ENCODE results near the gene SMAD2.
"Not testable (repeated sequence)": the region's sequence is repeated elsewhere in the genome, so short reads cannot be mapped to it uniquely, and the experiment has no call there.

Gene SMAD2

DNA sequence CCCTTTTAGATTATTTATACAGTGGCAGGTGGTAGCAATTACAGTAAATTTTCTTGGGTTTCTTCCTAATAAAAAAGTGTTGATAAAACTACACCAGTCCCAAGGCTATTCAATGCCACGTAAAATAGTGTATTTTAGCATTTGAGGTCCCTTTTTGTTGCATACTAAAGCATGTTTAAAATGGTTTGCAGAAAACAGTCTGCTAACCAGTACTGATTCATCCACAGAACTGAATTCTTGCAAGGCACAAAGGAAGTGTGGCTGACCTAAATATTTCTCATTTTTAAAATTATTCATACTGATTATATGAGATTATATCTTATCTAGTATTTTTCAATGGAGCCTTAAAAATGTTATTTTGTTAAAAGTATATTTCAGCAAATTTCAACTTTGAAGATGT is 98.1 kb downstream of the SMAD2 start:
- DNase-seq = no peak

DNA sequence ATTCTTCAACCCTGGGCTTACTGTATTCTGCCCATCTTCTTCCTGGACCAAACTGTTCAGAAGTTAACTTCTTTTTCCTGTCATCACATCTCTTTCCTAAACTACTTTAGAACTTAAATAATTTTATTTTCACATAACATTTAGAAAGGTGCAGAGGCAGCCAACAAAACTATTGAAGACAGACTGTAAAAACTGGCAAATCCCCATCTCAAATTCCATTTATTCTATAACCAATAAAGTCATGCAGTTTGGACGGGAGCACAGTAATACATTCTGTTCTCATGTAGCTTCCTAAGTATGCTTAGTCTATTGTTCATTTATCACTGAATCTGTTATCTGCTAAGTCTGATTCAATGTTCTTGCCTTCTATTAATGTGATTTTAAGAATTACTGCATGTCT is 99.1 kb downstream of the SMAD2 start:
- no peak for DNase-seq

DNA sequence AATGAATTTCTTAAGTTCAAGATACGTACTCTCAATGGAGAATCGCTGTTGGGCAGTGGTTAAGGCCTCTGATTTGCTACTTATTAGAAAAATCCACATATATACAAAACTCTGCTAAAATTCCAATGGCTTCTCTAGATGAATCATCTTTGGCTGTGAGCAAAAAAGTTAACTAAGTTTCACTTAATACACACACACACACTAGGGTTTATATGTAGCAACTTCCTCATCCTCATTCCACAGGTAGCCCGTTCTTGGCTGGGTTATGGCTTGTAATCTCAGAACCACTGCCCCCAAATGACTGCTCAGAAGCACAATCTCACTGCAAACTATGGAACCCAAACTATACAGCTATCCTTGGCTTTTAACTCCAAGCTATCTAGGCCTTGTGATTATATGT is 99.7 kb downstream of the SMAD2 start:
- no peak for DNase-seq

DNA sequence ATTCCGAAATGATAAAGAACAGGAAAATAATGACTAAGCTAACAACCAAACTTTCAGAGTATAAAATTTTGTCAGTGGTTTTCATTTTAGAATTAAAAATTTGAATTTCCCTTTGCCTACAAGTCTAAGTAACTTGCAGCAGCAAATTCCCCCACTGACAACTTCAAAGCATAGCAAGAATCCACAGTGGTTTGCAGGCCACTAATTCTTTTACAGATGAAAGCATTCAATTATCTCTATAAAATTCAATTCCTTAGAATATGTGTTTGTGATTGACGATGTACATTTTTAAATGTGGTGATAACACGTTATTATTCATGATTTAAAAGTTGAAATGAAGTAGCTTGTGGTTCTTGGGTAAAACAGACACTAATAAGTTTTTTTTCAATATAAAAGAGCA is 100.6 kb downstream of the SMAD2 start:
- DNase-seq = no peak

DNA sequence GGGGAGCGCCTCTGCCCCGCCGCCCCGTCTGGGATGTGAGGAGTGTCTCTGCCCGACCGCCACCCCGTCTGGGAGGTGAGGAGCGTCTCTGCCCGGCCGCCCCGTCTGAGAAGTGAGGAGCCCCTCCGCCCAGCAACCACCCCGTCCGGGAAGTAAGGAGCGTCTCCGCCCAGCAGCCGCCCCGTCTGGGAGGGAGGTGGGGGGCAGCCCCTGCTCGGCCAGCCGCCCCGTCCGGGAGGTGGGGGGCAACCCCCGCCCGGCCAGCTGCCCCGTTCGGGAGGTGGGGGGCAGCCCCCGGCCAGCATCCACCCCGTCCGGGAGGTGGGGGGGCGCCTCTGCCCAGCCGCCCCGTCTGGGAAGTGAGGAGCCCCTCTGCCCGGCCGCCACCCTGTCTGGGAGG is 102.4 kb downstream of the SMAD2 start:
- DNase-seq = not testable (repeated sequence)

DNA sequence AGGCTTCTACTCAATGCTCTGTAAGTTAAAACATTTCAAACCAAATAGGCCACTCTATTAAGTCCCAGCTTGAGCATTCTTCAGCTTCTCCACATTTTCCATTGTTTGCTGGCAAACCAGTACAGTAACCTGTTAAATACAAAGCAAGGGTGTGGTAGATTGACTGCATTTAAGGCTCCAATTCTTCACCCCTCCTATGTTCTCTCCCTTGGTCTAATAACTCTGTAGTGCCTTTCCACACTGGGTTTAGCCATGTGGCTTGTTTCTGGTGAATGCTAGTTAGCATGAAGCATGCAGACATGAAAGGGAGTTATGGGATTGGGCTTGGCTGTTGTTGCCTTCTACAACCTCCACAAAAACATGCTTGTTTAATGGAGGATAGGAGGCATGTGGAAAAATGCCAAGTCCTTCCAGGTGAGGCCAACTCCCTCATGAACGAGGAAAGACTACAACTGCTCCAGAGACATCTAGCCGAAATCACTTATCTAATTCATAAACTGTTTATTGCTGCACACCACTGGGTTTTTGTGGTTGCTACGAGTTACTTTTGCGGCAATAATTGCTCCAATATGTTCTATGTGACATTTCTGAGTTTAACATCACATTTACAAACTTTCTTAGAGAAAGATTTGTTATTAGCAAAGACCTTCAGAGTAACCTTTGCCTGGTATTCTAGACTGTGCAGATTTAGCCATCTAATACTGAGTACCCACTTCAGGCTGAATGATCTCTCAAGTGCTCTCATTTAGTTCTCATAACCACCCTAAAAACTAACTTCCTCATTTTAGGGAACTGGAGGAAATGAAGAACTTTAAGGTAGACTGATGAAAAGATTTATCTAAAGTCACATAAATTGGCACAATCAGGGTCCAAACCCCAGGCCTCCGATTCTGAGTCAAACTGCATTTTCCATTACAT is 104.0 kb downstream of the SMAD2 start:
- DNase-seq = no peak

DNA sequence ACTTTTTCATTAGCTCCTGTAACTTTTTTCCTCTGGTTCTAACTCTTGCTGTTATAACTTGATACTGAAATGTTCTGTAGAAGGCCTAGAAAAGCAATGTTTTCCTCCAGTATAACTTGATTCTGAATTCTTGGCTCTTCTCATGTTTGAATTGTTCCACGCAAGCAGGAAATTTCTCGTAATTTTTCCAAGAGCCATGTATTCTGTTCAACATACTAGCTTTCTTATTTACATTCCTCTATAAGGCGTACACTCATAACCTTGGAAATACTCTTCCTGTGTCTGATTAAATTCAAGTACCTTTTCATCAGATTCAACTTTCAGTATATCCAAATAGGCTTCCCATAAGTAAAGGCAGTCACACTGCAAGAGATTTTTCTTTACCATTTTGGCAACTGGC is 109.1 kb downstream of the SMAD2 start:
- DNase-seq = no peak

DNA sequence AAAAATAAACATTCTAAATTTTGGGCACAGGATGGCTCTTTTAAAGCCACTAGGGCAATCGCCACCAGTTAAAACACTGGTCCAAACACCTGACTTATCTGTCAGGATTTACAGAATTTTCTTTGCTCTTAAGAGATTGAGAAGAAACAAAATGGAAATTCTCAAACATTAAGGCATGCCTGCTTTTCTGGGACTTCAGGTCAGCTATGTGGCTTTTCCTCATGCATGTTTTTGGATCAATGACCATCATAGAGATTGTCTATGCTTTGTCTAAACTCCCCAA is 112.7 kb downstream of the SMAD2 start:
- no peak for DNase-seq

DNA sequence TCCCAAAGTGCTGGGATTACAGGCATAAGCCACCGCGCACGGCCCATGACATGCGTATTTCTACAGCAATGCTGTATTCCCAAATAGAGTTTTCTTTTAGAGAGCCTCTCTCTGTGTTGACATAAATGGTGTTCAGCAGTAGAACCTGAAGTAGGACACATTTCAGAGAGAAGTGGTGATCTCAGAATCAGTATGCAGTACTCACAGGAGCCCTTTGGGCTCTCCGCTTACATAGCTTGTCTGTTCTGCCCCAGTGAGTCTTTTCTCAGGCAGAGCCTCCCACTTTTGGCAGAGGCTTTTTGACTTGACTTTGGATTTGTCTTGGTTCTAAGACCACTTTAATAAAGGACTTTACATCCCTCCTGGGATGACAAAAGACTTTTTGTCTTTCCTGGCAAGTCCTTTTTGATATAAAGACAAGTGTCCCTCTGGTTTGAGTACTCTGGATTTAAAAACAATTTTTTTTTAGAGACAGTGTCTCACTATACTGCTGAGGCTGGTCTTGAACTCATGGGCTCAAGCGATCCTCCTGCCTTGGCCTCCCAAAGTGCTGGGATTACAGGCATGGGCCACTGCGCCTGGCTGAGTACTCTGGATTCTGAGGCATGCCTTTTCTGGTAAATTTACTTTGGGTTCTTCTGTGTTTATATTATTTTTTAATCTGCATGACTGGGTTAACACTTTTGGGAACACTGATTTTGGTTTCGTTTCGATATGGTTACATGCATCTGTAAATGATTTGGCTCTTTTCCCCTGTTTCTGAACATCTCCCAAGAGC is 113.3 kb downstream of the SMAD2 start:
- DNase-seq = no peak

DNA sequence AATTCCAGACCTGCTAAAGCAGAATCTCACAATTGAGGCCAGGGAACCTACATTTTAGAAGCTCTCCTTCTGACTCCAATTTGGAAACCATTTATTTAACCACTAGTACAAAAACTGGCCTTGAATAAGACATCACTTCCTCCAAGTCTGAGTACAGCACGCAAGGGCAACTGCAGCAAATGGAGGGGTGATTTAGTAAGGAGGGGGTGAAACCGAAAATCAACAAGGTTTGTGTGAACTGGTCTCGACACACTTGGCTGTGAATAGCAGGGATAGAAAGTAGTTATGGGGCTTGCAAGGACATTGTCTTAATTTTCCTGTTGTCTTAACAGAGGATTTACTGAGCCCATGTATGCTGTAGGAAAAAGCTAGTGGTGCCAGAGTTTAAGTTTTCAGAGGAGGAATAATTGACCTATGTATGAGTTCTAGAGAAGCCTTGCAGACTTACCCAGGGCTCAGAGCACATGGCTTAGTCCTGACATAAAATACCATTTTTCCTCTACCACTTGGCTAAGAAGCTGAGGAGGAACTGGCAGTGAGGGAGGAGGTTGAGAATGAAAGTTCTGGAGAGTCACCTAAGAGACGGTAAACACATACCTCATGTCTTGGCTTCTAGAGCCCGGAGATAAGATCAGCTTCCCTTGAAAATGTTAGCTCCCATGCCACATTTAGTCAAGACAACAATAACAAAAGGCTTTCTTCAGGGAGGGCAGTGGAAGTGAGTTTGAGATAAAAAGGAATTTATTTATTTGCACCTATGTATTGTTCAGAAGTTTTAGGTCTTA is 114.8 kb downstream of the SMAD2 start:
- DNase-seq = no peak

DNA sequence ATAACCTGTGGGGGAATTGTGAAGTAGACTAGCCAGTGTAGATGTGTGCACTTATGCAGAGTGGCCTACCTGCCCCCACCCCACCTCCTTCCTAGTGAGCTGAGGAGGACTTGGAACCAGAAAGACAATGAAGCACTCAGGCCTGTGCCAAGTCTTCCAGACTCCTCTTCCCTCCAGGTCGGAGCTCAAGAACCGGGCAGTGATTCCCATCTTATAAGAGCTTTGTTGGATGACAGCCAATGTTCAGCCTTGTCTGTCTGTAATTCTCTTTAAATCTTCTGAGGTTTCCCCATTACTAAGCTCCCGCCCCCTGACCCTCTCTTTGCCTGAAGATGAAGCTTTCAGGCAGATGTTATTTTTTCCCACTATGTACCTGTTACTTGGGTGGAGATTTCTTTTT is 121.0 kb downstream of the SMAD2 start:
- no peak for DNase-seq

DNA sequence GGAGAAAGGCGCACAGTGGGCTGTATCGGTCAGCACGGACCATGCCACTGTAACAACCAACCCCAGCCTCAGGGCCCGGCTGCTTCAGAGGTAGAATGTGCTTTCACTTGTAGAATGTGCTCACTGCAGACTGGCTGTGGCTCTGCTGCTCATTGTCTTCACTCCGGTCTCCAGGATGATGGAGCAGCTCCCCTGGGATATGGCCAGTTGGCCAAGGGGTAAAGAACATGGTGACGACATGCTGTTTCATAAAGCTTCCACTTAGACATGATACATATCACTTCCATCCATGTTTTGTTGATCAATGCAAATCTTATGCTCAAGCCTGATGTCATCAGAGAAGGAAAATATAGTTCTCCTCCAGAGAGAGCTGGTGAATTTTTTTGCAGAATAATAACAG is 127.7 kb downstream of the SMAD2 start:
- DNase-seq = no peak

DNA sequence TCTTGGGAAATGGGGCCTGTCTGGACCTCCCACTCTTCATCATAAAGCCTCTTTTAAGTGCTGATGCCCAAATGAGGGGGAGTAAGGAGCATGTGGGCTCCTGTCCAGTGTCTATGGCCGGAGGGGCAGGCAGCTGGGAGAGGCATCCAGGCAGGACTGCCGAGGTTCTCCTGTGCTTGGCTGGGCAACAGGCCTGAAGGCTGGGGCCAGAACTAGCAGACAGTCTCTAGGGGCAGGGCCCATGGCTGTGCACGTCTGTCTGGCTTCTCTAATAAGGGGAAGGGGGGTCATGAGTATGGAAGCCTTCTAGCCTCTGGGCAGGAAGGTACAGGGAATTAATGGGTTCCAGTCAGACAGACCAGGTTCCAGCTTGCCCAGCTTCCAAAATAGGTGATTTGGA is 128.6 kb downstream of the SMAD2 start:
- no peak for DNase-seq

DNA sequence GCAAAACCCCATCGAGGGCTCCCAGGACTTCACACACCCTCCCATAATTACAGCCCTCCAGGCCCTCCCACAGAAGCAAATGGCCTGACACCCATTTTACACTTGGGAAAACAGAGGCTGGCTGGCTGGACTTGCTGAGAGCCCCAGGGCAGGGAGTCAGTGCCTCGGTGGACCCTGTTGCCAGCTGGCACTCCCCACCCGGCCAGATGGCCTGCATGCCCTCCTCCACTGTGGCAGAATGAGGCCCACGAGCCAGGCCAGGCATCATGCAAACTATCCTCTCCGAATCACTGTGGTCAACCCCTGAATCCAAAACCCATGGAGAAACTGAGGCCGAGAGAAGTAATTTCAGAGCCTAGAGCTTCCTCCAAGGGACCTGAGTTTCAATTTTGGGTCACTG is 129.7 kb downstream of the SMAD2 start:
- DNase-seq = no peak

DNA sequence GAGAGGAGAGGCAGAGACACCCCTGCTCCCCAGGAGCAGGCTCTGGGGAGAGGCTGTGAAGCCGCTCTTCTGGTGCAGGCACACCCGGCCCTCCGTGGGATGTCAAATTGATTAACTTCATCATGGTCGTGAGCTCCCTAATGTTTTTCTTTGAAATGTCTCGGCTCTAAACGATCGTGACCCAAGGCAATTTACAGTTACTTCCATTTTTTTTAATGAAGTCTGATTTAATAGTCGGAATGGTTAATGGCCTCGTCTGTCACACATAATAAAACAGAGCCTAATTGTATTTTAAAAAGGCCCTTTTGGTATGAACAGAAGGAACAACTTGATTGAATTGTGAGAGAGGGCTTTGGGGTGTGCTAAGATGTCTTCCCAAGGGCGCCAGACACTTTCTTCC is 130.2 kb downstream of the SMAD2 start:
- DNase-seq = no peak

DNA sequence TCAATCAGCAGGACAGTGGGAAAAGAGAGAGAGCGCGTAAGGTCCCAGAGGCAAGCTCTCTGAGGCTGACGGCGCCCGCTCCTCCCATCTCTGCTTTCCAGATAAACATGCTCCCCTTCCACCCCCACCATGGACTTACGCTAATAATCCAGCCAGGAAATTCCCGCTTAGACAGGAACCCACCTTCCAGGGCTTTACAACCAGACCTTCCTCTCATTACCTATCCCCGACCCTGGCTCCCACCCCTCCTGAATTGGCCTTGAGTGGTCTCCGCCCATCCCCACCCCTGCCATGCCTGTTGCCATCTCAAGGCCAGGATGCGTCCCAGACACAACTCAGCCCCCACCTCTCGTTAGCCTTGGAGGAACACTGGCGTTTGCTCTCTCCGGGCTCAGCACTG is 131.1 kb downstream of the SMAD2 start:
- DNase-seq = no peak

DNA sequence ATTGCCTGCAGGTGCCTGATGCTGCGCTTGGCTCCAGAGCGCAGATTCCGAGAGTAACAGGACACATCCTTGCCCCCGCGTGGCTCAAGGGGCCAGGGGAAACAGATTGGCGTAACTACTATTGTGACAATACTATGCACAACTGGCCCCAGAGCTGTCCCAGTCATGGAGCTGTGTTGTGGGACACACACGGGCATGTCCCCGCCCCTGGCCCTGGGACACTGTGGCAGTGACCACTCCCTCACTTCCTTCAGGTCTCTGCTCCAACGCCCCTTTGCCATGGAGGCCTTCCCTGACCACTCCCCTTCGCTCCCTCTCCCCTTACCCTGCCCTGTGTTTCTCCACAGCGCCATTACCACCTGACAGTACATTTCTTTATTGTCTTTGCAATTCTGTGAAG is 132.1 kb downstream of the SMAD2 start:
- no peak for DNase-seq

DNA sequence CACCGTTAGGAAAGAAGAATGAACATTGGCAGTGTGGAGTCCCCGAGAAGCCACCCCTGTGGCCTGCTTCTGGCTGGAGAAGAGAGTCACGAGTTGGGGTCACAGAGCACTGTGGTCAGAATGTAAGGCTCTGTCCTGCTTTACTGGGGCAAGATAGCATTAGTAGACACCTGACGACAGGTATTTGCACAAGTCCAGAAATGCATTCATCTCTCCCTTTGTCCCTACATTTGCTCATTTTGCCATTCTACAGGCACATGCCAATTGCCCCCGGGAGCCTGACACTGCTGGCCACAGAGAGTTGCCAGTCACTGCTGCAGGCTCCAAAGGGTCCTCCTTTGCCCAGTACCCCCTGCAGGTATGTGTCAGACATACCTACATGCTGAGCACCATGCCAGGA is 133.3 kb downstream of the SMAD2 start:
- DNase-seq = no peak

DNA sequence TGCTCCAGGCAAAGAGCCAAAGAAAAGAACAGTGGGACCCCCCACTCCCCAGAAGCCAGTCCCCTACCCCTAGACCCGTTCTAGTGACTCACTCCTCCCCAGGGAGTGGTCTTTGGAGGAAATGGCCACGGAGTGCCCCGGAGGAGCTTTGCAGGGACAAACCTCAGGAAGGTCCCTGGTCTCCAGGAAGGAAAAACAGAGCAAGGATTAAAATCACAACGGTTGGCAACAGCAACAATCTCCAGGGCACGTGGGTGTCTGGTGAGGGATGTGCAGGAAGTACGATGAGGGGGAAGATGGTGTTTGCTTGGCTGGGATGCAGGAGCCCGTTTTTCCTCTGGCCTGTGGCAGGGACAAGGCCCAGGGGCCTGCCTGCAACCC is 135.0 kb downstream of the SMAD2 start:
- DNase-seq = no peak

DNA sequence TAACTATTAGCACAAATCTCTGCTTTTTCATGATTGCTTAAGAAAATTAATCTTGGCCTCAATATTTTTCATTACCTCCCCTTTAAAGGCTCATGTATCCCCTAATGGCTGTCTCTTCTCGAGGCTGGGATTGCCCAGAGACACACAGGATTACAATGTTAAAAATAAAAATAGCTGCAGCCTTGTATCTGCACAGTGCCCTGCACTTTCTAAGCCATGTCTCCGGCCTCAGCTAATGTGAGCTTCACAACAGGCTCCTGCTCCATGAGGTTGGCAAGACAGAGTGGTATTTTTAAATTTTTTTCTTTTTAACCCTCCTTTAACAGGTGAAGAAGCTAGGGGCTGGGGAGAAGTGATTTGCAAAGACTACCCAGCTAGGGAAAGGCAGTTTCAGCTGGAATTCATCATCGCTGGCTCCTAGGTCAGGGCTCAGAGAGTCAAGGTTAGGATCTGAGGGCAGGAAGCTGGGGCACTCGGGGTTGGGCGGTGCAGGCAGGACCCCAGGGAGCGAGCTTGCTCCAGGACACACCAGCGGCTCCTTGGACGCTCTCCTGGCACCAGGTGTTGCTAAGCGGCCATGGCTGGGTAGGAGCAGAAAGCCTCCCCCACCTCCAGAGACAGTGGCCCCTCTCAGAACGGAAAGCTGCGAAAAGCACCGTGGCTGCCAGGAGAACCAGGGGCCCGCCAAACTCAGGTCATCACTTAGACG is 135.6 kb downstream of the SMAD2 start:
- DNase-seq = no peak

DNA sequence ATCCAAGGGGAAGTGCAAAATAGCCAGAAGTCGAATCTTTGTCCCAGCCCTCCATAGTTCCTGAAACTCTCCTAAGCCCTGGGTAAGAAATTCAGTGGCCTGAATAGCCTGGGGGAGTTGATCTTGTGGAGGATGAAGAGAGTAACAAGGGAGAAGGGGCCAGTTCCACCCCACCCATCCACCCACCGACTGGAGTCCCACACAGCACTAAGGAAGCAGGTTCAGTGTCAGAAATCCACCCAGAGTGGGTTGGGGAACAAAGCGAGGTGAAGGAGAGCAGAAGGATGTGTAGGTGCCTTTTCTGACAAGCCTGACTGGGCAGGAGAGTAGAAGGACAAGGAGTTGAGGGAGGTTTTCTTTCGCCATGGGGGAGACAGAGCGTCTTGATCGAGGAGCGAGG is 136.8 kb downstream of the SMAD2 start:
- no peak for DNase-seq

DNA sequence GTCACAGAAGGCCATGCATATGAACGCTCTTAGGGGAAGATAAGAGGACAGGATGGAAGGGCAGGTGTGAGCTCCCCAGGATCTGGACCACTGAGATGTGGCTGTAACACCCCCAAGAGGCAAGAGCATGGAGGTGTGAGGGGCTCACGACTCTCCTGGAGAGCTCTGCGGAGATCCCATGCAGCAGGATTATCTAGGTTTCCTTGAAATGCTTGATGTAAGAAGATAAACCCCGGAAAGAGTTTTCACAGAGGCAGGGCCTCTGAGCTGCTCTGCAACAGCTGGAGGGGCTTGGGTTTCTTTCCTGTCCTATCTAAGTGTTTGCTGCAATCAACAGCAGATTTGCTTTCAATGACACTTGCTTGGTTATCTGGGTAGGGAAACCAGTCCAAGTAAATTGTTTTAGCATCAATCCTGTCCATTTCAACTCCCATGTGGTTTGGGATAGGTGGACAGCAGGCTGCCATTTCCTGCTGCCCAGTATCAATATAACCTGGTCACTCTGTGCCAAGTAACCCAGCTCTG is 138.9 kb downstream of the SMAD2 start:
- DNase-seq = no peak

DNA sequence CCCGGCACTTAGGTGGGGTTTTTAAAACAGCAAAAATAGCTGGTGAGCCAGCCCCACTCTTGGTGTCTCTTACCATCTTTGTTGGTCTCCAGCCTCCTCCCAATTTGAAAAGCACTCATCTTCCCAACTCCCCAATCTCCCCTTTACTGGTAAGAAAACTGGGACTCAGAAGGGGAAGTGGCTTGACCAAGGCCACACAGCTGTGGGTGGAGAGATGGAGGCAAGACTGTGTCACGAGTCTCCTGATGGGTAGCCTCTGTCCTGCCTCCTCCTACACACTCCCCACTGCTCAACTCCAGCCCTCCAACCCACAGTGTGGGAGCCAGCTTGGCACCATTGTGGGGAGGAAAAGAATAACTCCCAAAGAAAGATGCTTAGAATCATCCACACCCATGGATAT is 140.4 kb downstream of the SMAD2 start:
- DNase-seq = no peak

All from NCI-H2029 (cell line).